HG03045 (cell line): ENCODE data around the gene MDC1.

Source experiments
- ATAC-seq: cut with Tn5 transposase; IDR thresholded peaks from one replicate; pipeline ENCODE4 v1.9.1; 2021; ENCODE audit warnings: mild to moderate bottlenecking, moderate library complexity; ENCODE audit not compliant: unreplicated experiment

MDC1 gene

GRCh38 chr6:30705620-30706019, 11.5 kb downstream of the MDC1 start:
- no peak for ATAC-seq

- ATAC-seq: no peak
Measured at GRCh38 chr6:30703821-30704220, 13.3 kb downstream of the MDC1 start.

GRCh38 chr6:30703011-30703410, 14.1 kb downstream of the MDC1 start:
- ATAC-seq: no peak

- ATAC-seq: no peak
Measured at GRCh38 chr6:30700340-30700739, 16.7 kb downstream of the MDC1 start.

DNA sequence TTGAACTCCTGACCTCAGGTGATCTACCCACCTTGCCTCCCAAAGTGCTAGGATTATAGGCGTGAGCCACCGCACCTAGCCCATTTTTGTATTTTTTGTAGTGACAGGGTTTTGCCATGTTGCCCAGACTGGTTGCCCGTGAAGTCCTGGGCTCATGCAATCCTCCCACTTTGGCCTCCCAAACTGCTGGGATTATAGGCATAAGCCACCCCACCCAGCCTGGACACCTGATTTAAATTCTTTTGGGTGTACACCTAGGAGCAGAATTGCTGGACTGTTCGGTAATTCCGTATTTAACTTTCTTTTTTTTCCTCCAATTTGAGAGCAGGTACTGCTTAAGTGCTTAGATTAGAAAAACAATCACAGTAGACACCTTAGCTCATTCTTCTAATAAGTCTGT, 20.6 kb downstream of the MDC1 start:
- ATAC-seq: no peak

DNA sequence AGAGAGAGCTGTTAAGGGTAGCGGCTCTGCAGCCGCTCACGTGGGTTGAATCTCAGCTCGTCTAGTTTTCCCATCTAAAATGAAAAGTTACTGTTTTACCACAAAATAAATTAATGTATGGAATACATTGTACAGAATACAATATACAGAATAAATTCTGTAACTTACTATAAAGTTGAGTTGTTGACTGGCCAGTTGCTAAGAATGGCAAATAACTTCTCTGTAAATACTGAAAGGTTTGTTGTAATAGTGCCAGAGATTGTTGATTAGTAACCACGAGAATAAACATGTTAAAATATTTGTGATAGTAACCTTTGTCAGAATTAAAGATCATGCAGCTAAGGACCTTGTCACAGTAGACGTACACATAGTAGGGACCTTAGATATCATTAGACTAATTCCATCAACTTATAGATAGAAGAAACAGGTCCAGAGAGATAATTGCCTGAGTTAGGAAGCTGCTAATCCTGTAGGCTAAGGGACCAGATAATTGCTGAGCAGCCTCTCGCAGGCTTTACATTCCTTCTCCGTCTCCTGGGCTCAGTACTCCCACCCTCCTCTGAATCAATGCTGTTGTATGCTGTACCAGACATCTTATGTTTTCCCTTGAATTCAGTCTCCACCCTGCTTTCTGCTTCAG, 25.8 kb downstream of the MDC1 start:
- no peak for ATAC-seq

GRCh38 chr6:30690403-30691207, 26.5 kb downstream of the MDC1 start, which contains the start of gene NRM:
NRM (minus strand) TSS chr6:30690984; CDS start chr6:30690974, 10 bp downstream.
- peak; percentile 32 for ATAC-seq

- no peak for ATAC-seq
Measured at GRCh38 chr6:30689985-30690384, 27.1 kb downstream of the MDC1 start.

GRCh38 chr6:30689022-30689865, 27.8 kb downstream of the MDC1 start:
- no peak for ATAC-seq

DNA sequence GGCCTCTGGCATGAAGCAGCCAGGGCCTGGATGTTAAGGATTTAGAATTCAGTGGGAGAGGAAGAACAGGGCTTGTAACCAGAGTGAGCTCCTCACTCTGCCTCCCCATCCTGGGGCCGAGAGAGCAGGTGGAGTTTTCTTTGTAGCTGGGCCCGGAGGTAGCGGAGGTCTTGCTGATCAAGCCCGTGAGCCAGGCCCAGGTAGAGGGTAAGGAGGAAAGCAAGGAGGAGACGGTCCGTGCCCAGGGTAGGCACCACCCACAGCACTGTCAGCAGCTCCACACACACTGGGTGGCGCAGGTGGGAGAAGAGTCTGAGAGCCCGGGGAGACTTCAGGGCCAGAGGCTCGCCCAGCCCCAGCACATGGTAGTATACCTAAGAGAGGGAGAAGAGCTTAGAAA, 28.5 kb downstream of the MDC1 start:
- ATAC-seq: no peak

GRCh38 chr6:30687659-30688431, 29.2 kb downstream of the MDC1 start:
- ATAC-seq: no peak

- no peak for ATAC-seq
Measured at GRCh38 chr6:30686908-30687658, 30.0 kb downstream of the MDC1 start.

GRCh38 chr6:30686009-30686907, 30.8 kb downstream of the MDC1 start, which contains the start of gene PPP1R18:
PPP1R18 (minus strand) TSS chr6:30686645; CDS start chr6:30686018, 627 bp downstream.
- ATAC-seq: no peak

- ATAC-seq: no peak
Measured at GRCh38 chr6:30685157-30686008, 31.7 kb downstream of the MDC1 start.

DNA sequence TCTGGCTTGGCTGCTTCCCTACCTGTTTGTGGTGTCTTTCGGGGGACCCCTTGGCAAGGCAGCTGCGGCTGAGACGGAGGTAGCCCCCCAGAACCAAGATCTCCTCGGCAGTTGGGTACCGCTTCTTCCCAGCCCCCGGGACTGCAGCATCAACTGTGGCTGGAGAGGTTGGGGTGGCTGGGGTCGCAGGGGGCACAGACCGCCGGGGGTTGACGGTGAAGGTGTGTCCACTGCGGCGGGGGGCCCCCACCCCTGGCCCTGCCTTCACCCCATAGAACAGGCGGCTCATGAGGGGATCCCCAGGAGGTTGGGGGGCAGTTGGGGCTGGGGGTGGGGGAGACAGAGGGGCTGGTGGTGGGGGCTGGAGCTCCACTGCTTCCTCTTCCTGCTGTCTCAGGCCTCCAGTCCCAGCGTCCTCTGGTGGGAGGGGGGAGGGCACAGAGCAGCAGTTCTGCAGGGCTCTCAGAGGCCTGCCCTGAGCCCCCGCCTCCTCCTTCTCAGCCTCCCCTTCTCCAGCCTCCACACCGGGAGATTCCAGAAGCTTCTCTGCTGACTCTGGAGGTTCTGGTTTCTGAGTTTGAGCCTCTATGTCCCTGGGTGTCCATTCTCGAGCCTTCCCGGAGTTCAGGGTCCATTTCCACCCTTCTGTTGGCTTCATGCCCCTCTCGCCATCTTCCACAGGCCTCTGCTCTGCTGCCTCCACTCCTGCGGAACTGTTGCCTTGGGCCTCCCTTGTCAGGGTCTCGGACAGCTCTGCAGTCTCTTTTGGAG, 32.5 kb downstream of the MDC1 start:
- no peak for ATAC-seq

GRCh38 chr6:30683980-30684338, 33.1 kb downstream of the MDC1 start:
- ATAC-seq: no peak
